Stimulated activated CD8-positive, alpha-beta memory T cell treated with anti-CD3 and anti-CD28 coated beads, Interleukin-7, amount 100 ng/mL, for 1 hour (primary cell): ENCODE measurements around the gene MINDY3.
A peak's percentile ranks its signal among the peaks of the same experiment; 100 is the strongest.
"Not testable (repeated sequence)": the region's sequence is repeated elsewhere in the genome, so short reads cannot be mapped to it uniquely, and the experiment has no call there.

ENCODE experiments used
- DNase-seq, 2 donors: peaks; one replicate each; pipeline ENCODE4 v3.0.0-alpha.2; 2020; ENCODE audit warnings: low read depth in 2 of 2

MINDY3 gene

GRCh38 chr10:15859906-15860691 is at the start of gene MINDY3:
MINDY3 (minus strand) TSS chr10:15860507; CDS start chr10:15860299, 208 bp downstream.
- DNase-seq: peak; percentile 62 to 67

- no peak for DNase-seq
Measured at GRCh38 chr10:15901889-15902288, 41.6 kb upstream of the MINDY3 start.

GRCh38 chr10:15898046-15898445 is 37.7 kb upstream of the MINDY3 start:
- DNase-seq: no peak

- no peak for DNase-seq
Measured at GRCh38 chr10:15897287-15897686, 37.0 kb upstream of the MINDY3 start.

GRCh38 chr10:15896654-15897053 is 36.3 kb upstream of the MINDY3 start:
- DNase-seq: no peak

GRCh38 chr10:15884447-15884846 is 24.1 kb upstream of the MINDY3 start:
- no peak for DNase-seq

- DNase-seq: no peak
Measured at GRCh38 chr10:15881542-15881941, 21.2 kb upstream of the MINDY3 start.

GRCh38 chr10:15879663-15880062 is 19.4 kb upstream of the MINDY3 start:
- DNase-seq: no peak

GRCh38 chr10:15879058-15879457 is 18.8 kb upstream of the MINDY3 start:
- no peak for DNase-seq

GRCh38 chr10:15877836-15878576 is 17.7 kb upstream of the MINDY3 start:
- DNase-seq: no peak

- not testable (repeated sequence) for DNase-seq
Measured at GRCh38 chr10:15876274-15876673, 16.0 kb upstream of the MINDY3 start.

- DNase-seq: not testable (repeated sequence)
Measured at GRCh38 chr10:15872645-15873044, 12.3 kb upstream of the MINDY3 start.

GRCh38 chr10:15871823-15872222 is 11.5 kb upstream of the MINDY3 start:
- DNase-seq: no peak

- no peak for DNase-seq
Measured at GRCh38 chr10:15869935-15870334, 9.6 kb upstream of the MINDY3 start.

GRCh38 chr10:15868006-15868405 is 7.7 kb upstream of the MINDY3 start:
- no peak for DNase-seq

GRCh38 chr10:15865304-15865703 is 5.0 kb upstream of the MINDY3 start:
- no peak for DNase-seq

- no peak for DNase-seq
Measured at GRCh38 chr10:15864419-15864818, 4.1 kb upstream of the MINDY3 start.

GRCh38 chr10:15863733-15864132 is 3.4 kb upstream of the MINDY3 start:
- DNase-seq: no peak

GRCh38 chr10:15863323-15863722 is 3.0 kb upstream of the MINDY3 start:
- no peak for DNase-seq

GRCh38 chr10:15860692-15861201 is 440 bp upstream of the MINDY3 start:
- DNase-seq: no peak

- DNase-seq: no peak
Measured at GRCh38 chr10:15859509-15859905, 800 bp downstream of the MINDY3 start.

GRCh38 chr10:15858861-15859281 is 1.4 kb downstream of the MINDY3 start:
- no peak for DNase-seq

- no peak for DNase-seq
Measured at GRCh38 chr10:15857107-15857575, 3.2 kb downstream of the MINDY3 start.
